Hair follicular keratinocyte (primary cell): ENCODE results near the gene SLC36A1. TPM values are rescaled to one million over a fixed set of nuclear protein-coding genes. Genes with fewer than 3 reads are reported as not detected.

ENCODE experiments used
- total RNA-seq: library from RNA; depleted of rRNA; stranded (reverse); fragments of >200 nt; gene quantifications from 2 replicates; pipeline ENCODE4 v1.2.3, GENCODE V29; 2015

The SLC36A1 gene
- total RNA-seq = 4.9 and 5.0 TPM in 2 replicates

GRCh38 chr5:151447174-151448037, at the start of gene SLC36A1:
Gene SLC36A1 (plus strand): TSS chr5:151447603. CDS start chr5:151458793, 11,190 bp downstream.

Other genes with a start within 250 kb of the SLC36A1 start
- 1.3 and 1.5 TPM in 2 replicates for gene CCDC69, start 223.5 kb upstream of the SLC36A1 start, total RNA-seq
- gene GM2A, start 194.4 kb upstream of the SLC36A1 start, total RNA-seq = 119 and 160 TPM in 2 replicates
- not detected in 2 replicates for gene SLC36A3, start 143.8 kb upstream of the SLC36A1 start, total RNA-seq
- not detected in 2 replicates for gene SLC36A2, start 100.0 kb upstream of the SLC36A1 start, total RNA-seq
- gene FAT2, start 143.7 kb downstream of the SLC36A1 start, total RNA-seq = 62.9 and 78.3 TPM in 2 replicates
- 148 and 214 TPM in 2 replicates for gene SPARC, start 239.3 kb downstream of the SLC36A1 start, total RNA-seq